GM12892 (cell line): ENCODE data around the gene TULP4.

Source experiments
- POLR2A ChIP-seq: IDR thresholded peaks from 2 replicates; pipeline ENCODE4 v1.6.1; 2011; ENCODE audit warnings: low read depth, low read length, control low read depth
- POLR2AphosphoS5 ChIP-seq: IDR thresholded peaks from 2 replicates; pipeline ENCODE4 v1.6.1; 2011; ENCODE audit warnings: low read depth, low read length, control low read depth

GRCh38 chr6:158519761-158520160 lies 207.5 kb downstream of the TULP4 start:
- TF ChIP-seq POLR2AphosphoS5 (no peak), POLR2A (no peak)
